K562 (cell line): ENCODE measurements around the gene OSCP1. TPM values are rescaled to one million over a fixed set of nuclear protein-coding genes. Genes with fewer than 3 reads are reported as not detected.

Experiments
- ATAC-seq: fragments of 200-7000 bp; cut with Tn5 transposase; 3 replicates; pipeline ENCODE4 v1.9.1; 2020; ENCODE audit warnings: moderate library complexity
- BruUV-seq: library from RNA; stranded (reverse); fragments of 400-500 nt; replicated peaks from 2 replicates; lab custom pipeline; 2021; lab: Mats Ljungman, UMichigan
- CTCF ChIA-PET: fragments of 300-600 bp; formaldehyde crosslinking; extraction: SDS; loops from one replicate; lab custom pipeline; 2021; ENCODE audit warnings: low intra/inter-chr PET ratio; lab: Yijun Ruan, JAX
- POLR2A ChIA-PET: fragments of 300-600, 350-650 bp; sonication (Branson Sonifier 250); formaldehyde crosslinking; extraction: SDS; loops from one replicate; lab custom pipeline; 2021; ENCODE audit warnings: antibody characterized with exemption, inconsistent platforms; lab: Yijun Ruan, JAX
- DNase-seq, 4 experiments: peaks; one replicate each; pipeline versions ENCODE4 v3.0.0 to v3.0.0-alpha.2; 2011 to 2018; ENCODE audit warnings: low spot score in 3 of 4, mixed read lengths in 3 of 4; ENCODE audit errors: extremely low read depth in 1 of 4
- FAIRE-seq: peaks from 2 replicates; lab custom pipeline; 2011; peaks lifted over from hg19 to GRCh38; lab: Jason Lieb, UNC
- H2AFZ ChIP-seq: 2 replicates; pipeline ENCODE4 v1.6.0; 2011; ENCODE audit warnings: low read depth, low read length, control low read depth, inconsistent platforms
- H3K27ac ChIP-seq: fragments of 200-600 bp; 3 replicates; pipeline ENCODE4 v1.8.0; 2011; ENCODE audit warnings: low read depth, mild to moderate bottlenecking, control low read depth, inconsistent platforms, low read length, moderate library complexity, mixed read lengths; ENCODE audit errors: extremely low read depth
- H3K27me3 ChIP-seq, 2 experiments: fragments of 300-600 bp in 1 of 2; 2 replicates in 1 of 2; 3 replicates in 1 of 2; pipeline versions ENCODE4 v1.6.0 to v1.8.0; 2011; ENCODE audit warnings: inconsistent platforms in 2 of 2, low read length in 2 of 2, mild to moderate bottlenecking in 1 of 2, mixed read lengths in 1 of 2, moderate library complexity in 1 of 2; ENCODE audit not compliant: control insufficient read depth in 2 of 2, insufficient read depth in 2 of 2
- H3K36me3 ChIP-seq: fragments of 300-600 bp; 3 replicates; pipeline ENCODE4 v1.8.0; 2011; ENCODE audit warnings: mild to moderate bottlenecking, low read length, inconsistent platforms; ENCODE audit not compliant: control insufficient read depth, insufficient read depth
- H3K4me1 ChIP-seq, 2 experiments: fragments of 200-600 bp in 1 of 2; replicated peaks in 1 of 2; 2 replicates in 1 of 2; 3 replicates in 1 of 2; pipeline versions ENCODE4 v1.5.1 to v1.8.0; 2011; ENCODE audit warnings: inconsistent platforms in 2 of 2, low read length in 2 of 2, mild to moderate bottlenecking in 1 of 2, mixed read lengths in 1 of 2, moderate library complexity in 1 of 2; ENCODE audit not compliant: control insufficient read depth in 2 of 2, insufficient read depth in 2 of 2
- H3K4me2 ChIP-seq: 2 replicates; pipeline ENCODE4 v1.6.1; 2011; ENCODE audit warnings: low read length, control low read depth, inconsistent platforms, mixed read lengths; ENCODE audit not compliant: insufficient read depth
- H3K4me3 ChIP-seq: fragments of 200-600 bp; sonication (generic), shearing (Covaris generic); 2 replicates; pipeline ENCODE4 v1.5.1; 2016; ENCODE audit warnings: control low read depth, inconsistent platforms
- H3K79me2 ChIP-seq: fragments of 200-600 bp; 3 replicates; pipeline ENCODE4 v1.8.0; 2011; ENCODE audit warnings: low read length, inconsistent platforms; ENCODE audit not compliant: control insufficient read depth, insufficient read depth
- H3K9ac ChIP-seq, 2 experiments: 2 replicates each; pipeline versions ENCODE4 v1.6.0 to v1.6.1; 2011; ENCODE audit warnings: low read depth in 2 of 2, low read length in 2 of 2, control low read depth in 1 of 2, inconsistent platforms in 1 of 2, mild to moderate bottlenecking in 1 of 2, mixed read lengths in 1 of 2; ENCODE audit not compliant: insufficient read depth in 1 of 2
- H3K9me1 ChIP-seq: one replicate; pipeline ENCODE4 v1.6.0; 2011; ENCODE audit warnings: inconsistent platforms, mild to moderate bottlenecking, low read length, moderate library complexity; ENCODE audit not compliant: control insufficient read depth, insufficient read depth
- H3K9me3 ChIP-seq: replicated peaks from 2 replicates; pipeline ENCODE4 v1.5.1; 2011; ENCODE audit warnings: low read depth, low read length, inconsistent platforms; ENCODE audit not compliant: control insufficient read depth, insufficient read depth
- H4K20me1 ChIP-seq: replicated peaks from 2 replicates; pipeline ENCODE4 v1.6.1; 2011; ENCODE audit warnings: low read length, inconsistent platforms, mixed read lengths; ENCODE audit not compliant: control insufficient read depth, insufficient read depth
- CEBPB ChIP-seq: fragments of 450-650 bp; IDR thresholded peaks from 2 replicates; pipeline ENCODE4 v1.6.1; 2016; ENCODE audit warnings: missing genetic modification characterization, missing compliant biosample characterization
- E2F8 ChIP-seq: fragments of 450-650 bp; IDR thresholded peaks from 2 replicates; pipeline ENCODE4 v1.7.1; 2018; ENCODE audit warnings: mild to moderate bottlenecking, low read depth; ENCODE audit not compliant: partially characterized antibody
- ELK3 ChIP-seq: fragments of 450-650 bp; formaldehyde crosslinking; IDR thresholded peaks from 2 replicates; pipeline ENCODE4 v1.4.0; 2020; ENCODE audit warnings: mild to moderate bottlenecking
- ETV1 ChIP-seq: fragments of 450-650 bp; conservative IDR thresholded peaks from 2 replicates; pipeline ENCODE4 v1.6.1; 2016; ENCODE audit warnings: missing genetic modification characterization, control low read depth, low read depth, missing compliant biosample characterization
- FOXJ2 ChIP-seq: fragments of 200-800 bp; sonication (Bioruptor generic); IDR thresholded peaks from 2 replicates; pipeline ENCODE4 v1.6.1; 2016; ENCODE audit warnings: missing genetic modification characterization, missing compliant biosample characterization
- FOXP4 ChIP-seq: sonication (generic); formaldehyde crosslinking; IDR thresholded peaks from 2 replicates; pipeline ENCODE4 v1.8.0; 2022; ENCODE audit warnings: mild to moderate bottlenecking, missing genetic modification reagents, borderline replicate concordance
- KDM1A ChIP-seq, 2 experiments: fragments of 450-650 bp; IDR thresholded peaks; 2 replicates each; pipeline ENCODE4 v1.6.1; 2016; ENCODE audit warnings: mild to moderate bottlenecking in 2 of 2
- PHB2 ChIP-seq: fragments of 450-650 bp; IDR thresholded peaks from 2 replicates; pipeline ENCODE4 v1.6.1; 2017; ENCODE audit warnings: low read depth
- RBM15 ChIP-seq: fragments of 200-400 bp; formaldehyde crosslinking; IDR thresholded peaks from 2 replicates; pipeline ENCODE4 v1.6.1; 2018; ENCODE audit warnings: mild to moderate bottlenecking, low read length, moderate library complexity; ENCODE audit not compliant: insufficient read depth
- RCOR1 ChIP-seq, 2 experiments: IDR thresholded peaks; 2 replicates each; pipeline ENCODE4 v1.6.1; 2012; ENCODE audit warnings: low read depth in 2 of 2, low read length in 2 of 2, borderline replicate concordance in 1 of 2, improper control_type of control experiment in 1 of 2
- SMAD2 ChIP-seq: fragments of 150-350 bp; IDR thresholded peaks from 2 replicates; pipeline ENCODE4 v1.6.1; 2014; ENCODE audit warnings: low read depth, mild to moderate bottlenecking, low read length
- ZBTB7A ChIP-seq: IDR thresholded peaks from 2 replicates; pipeline ENCODE4 v1.6.1; 2011; ENCODE audit warnings: low read depth, mild to moderate bottlenecking, low read length, moderate library complexity, borderline replicate concordance; ENCODE audit not compliant: control insufficient read depth
- ZNF444 ChIP-seq: fragments of 250-450 bp; sonication (Bioruptor Pico); IDR thresholded peaks from 2 replicates; pipeline ENCODE4 v1.4.0; 2020; ENCODE audit warnings: mild to moderate bottlenecking, moderate library complexity
- WGBS: fragments of 100-300 bp; shearing (Covaris generic); methylation state at CpG from one replicate; pipeline ENCODE4 v1.1.6; 2016; ENCODE audit warnings: low coverage, mixed read lengths; ENCODE audit not compliant: insufficient coverage; ENCODE audit errors: missing lambda C conversion rate; 5-methylcytosine and 5-hydroxymethylcytosine counted together
- in situ Hi-C: fragments of 300-500 bp; cut with MboI; formaldehyde crosslinking; loops from 4 replicates; pipeline ENCODE4 v1.15.0; 2018; ENCODE audit warnings: inconsistent platforms, mixed read lengths
- intact Hi-C: fragments of 100-400 bp; cut with micrococcal nuclease; formaldehyde crosslinking; loops from 2 replicates; pipeline ENCODE4 v1.14.2; 2022
- polyA plus RNA-seq, 8 experiments: library from polyadenylated mRNA; depleted of rRNA in 4 of 8; stranded (reverse) in 5 of 8; unstranded in 3 of 8; fragments of >200 nt; fragmentation: Nextera tagmentation in 2 of 8; fragmentation: Illumina TruSeq in 1 of 8; extraction: Ambion mirVana in 2 of 8; extraction: Trizol in 1 of 8; gene quantifications; 2 replicates each; pipeline versions ENCODE4 v1.2.1 to v1.2.3, GENCODE V29; 2011 to 2014; ENCODE audit warnings: inconsistent platforms in 1 of 8, missing spikeins in 1 of 8
- total RNA-seq, 7 experiments: library from RNA; depleted of rRNA in 6 of 7; stranded (reverse); fragments of >200 nt in 6 of 7; fragmentation: Illumina TruSeq in 2 of 7; extraction: Trizol in 2 of 7; gene quantifications; 2 replicates each; pipeline versions ENCODE4 v1.2.1 to v1.2.3, GENCODE V29; 2011 to 2021; ENCODE audit warnings: low replicate concordance in 1 of 7

OSCP1 gene
- total and polyA plus RNA-seq, 9 of the 15 experiments (the other 6 are each of a cell fraction or from before 2014, with no cell fraction given), result 0.15 to 0.40 (median 0.33) TPM; not detected in 5

GRCh38 chr1:36476945-36477344, 26.7 kb upstream of the OSCP1 start (continued):
- no peak for TF ChIP-seq RBM15

GRCh38 chr1:36475910-36476604, 25.8 kb upstream of the OSCP1 start:
- no peaks in the 10 kb centered on the region for H4K20me1 ChIP-seq
- no peaks in the 10 kb centered on the region for H3K79me2 ChIP-seq
- in situ Hi-C loops, result no loop called here
- H3K9ac ChIP-seq, result no peak overlapping the region
- POLR2A ChIA-PET, result interaction anchor here (2.8 kb wide), 1 partner anchor 12 kb away, joined by 10 read pairs; the partner anchor contains the start of gene MRPS15
- intact Hi-C loops, result no loop called here
- ATAC-seq (no peak), DNase-seq (no peak), FAIRE-seq (no peak)
- peaks cover 12 to 25% of the 10 kb centered on the region in 2 experiments for H3K4me1 ChIP-seq
- 45% methylated on average over 7 of the region's 7 CpGs for WGBS
- H3K27ac ChIP-seq, result no peak overlapping the region
- H3K9me3 ChIP-seq, result no peaks in the 10 kb centered on the region
- H3K27me3 ChIP-seq, result no peaks in the 10 kb centered on the region
- no peak overlapping the region for H2AFZ ChIP-seq
- no TSS peak for BruUV-seq
- no peaks in the 10 kb centered on the region for H3K9me1 ChIP-seq
- H3K4me2 ChIP-seq, result no peak overlapping the region
- H3K4me3 ChIP-seq, result no peak overlapping the region
- no peaks in the 10 kb centered on the region for H3K36me3 ChIP-seq
- CTCF ChIA-PET, result interaction anchor here (1.5 kb wide), 1 partner anchor 30 kb away, joined by 4 read pairs; no protein-coding TSS in a partner anchor
- TF ChIP-seq KDM1A (IDR thresholded peaks at IDR 0.05) (peak; percentile 71 to 84), RCOR1 (IDR thresholded peaks at IDR 0.05; ENCODE audit: borderline replicate concordance in 1 of 2, low read depth in 2 of 2, low read length in 2 of 2) (peak in 1 of 2 experiments; percentile 49; a peak in 3 of 4 replicates), ZNF444 (no peak), CEBPB (peak; percentile 50), FOXP4 (CRISPR knock-in tag) (no peak), FOXJ2 (no peak), ELK3 (CRISPR knock-in tag) (no peak), PHB2 (no peak), SMAD2 (no peak), ZBTB7A (no peak), E2F8 (no peak), ETV1 (peak; percentile 82)
